HepG2 (cell line): Measurements from ENCODE around the gene TOMM20. TPM values are rescaled to one million over a fixed set of nuclear protein-coding genes. Genes with fewer than 3 reads are reported as not detected.

Experiments used
- ATAC-seq: fragments of 200-7000 bp; cut with Tn5 transposase; 3 replicates; pipeline ENCODE4 v1.9.1; 2020; ENCODE audit warnings: mild to moderate bottlenecking, moderate library complexity
- BruUV-seq: library from RNA; stranded (reverse); fragments of 400-500 nt; replicated peaks from 2 replicates; lab custom pipeline; 2021; lab: Mats Ljungman, UMichigan
- CTCF ChIA-PET: fragments of 300-600 bp; formaldehyde crosslinking; extraction: SDS; loops from one replicate; lab custom pipeline; 2021; ENCODE audit warnings: low total read pairs, inconsistent platforms, low intra/inter-chr PET ratio; lab: Yijun Ruan, JAX
- POLR2A ChIA-PET: fragments of 350-600 bp; sonication (Branson Sonifier 250); formaldehyde crosslinking; loops from one replicate; lab custom pipeline; 2020; ENCODE audit warnings: antibody characterized with exemption, inconsistent platforms; lab: Yijun Ruan, JAX
- DNase-seq: peaks from one replicate; pipeline ENCODE4 v3.0.0-alpha.2; 2015; ENCODE audit warnings: low spot score
- FAIRE-seq: peaks from 3 replicates; lab custom pipeline; 2011; peaks lifted over from hg19 to GRCh38; lab: Jason Lieb, UNC
- H2AFZ ChIP-seq: one replicate; pipeline ENCODE4 v1.6.1; 2011; ENCODE audit warnings: low read length, inconsistent platforms
- H3K27ac ChIP-seq: fragments of 300-600 bp; 3 replicates; pipeline ENCODE4 v1.8.0; 2011; ENCODE audit warnings: mixed run types, mild to moderate bottlenecking, mixed read lengths, low read length, inconsistent platforms; ENCODE audit not compliant: insufficient read depth; ENCODE audit errors: extremely low read length
- H3K27me3 ChIP-seq, 2 experiments: fragments of 200-600 bp in 1 of 2; 2 replicates in 1 of 2; 3 replicates in 1 of 2; pipeline versions ENCODE4 v1.6.0 to v1.8.0; 2011; ENCODE audit warnings: low read length in 2 of 2, mild to moderate bottlenecking in 2 of 2, moderate library complexity in 2 of 2, inconsistent platforms in 1 of 2; ENCODE audit not compliant: insufficient read depth in 2 of 2, control insufficient read depth in 1 of 2
- H3K36me3 ChIP-seq, 2 experiments: fragments of 200-600 bp in 1 of 2; replicated peaks in 1 of 2; 2 replicates in 1 of 2; 3 replicates in 1 of 2; pipeline versions ENCODE4 v1.5.1 to v1.8.0; 2011; ENCODE audit warnings: low read length in 2 of 2, inconsistent platforms in 1 of 2; ENCODE audit not compliant: insufficient read depth in 2 of 2, control insufficient read depth in 1 of 2
- H3K4me1 ChIP-seq: 2 replicates; pipeline ENCODE4 v1.5.1; 2012; ENCODE audit warnings: low read length, inconsistent platforms; ENCODE audit not compliant: insufficient read depth
- H3K4me2 ChIP-seq: 2 replicates; pipeline ENCODE4 v1.6.0; 2011; ENCODE audit warnings: low read depth, low read length, inconsistent platforms
- H3K4me3 ChIP-seq, 3 experiments: fragments of 200-600 bp in 1 of 3; sonication (generic), shearing (Covaris generic) in 1 of 3; replicated peaks in 1 of 3; 2 replicates each; pipeline ENCODE4 v1.5.1; 2011 to 2016; ENCODE audit warnings: low read length in 3 of 3, inconsistent platforms in 2 of 3, low read depth in 2 of 3, mild to moderate bottlenecking in 2 of 3, control low read depth in 1 of 3, mixed read lengths in 1 of 3; ENCODE audit not compliant: insufficient read depth in 1 of 3
- H3K79me2 ChIP-seq: one replicate; pipeline ENCODE4 v1.6.1; 2011; ENCODE audit warnings: low read length, inconsistent platforms; ENCODE audit not compliant: insufficient read depth
- H3K9ac ChIP-seq: 2 replicates; pipeline ENCODE4 v1.6.0; 2011; ENCODE audit warnings: mild to moderate bottlenecking, low read depth, low read length, inconsistent platforms; ENCODE audit not compliant: insufficient read depth
- H3K9me3 ChIP-seq: 2 replicates; pipeline ENCODE4 v1.5.1; 2012; ENCODE audit warnings: mild to moderate bottlenecking, low read length
- H4K20me1 ChIP-seq: 2 replicates; pipeline ENCODE4 v1.6.0; 2011; ENCODE audit warnings: inconsistent platforms, mild to moderate bottlenecking, low read length, moderate library complexity; ENCODE audit not compliant: insufficient read depth
- ARID4A ChIP-seq: sonication (generic); formaldehyde crosslinking; IDR thresholded peaks from 2 replicates; pipeline ENCODE4 v1.5.0; 2020; ENCODE audit warnings: mild to moderate bottlenecking, missing genetic modification reagents, borderline replicate concordance
- CBX2 ChIP-seq, 2 experiments: fragments of 200-600 bp in 1 of 2; sonication (generic); formaldehyde crosslinking in 1 of 2; IDR thresholded peaks; 2 replicates each; pipeline versions ENCODE4 v1.7.0 to v1.8.1; 2018 to 2022; ENCODE audit warnings: low read depth in 2 of 2, low read length in 1 of 2, mild to moderate bottlenecking in 1 of 2, missing genetic modification reagents in 1 of 2
- DR1 ChIP-seq: sonication (generic); formaldehyde crosslinking; IDR thresholded peaks from 2 replicates; pipeline ENCODE4 v1.8.0; 2021; ENCODE audit warnings: mild to moderate bottlenecking, missing genetic modification reagents, inconsistent platforms
- HES4 ChIP-seq: sonication (generic); formaldehyde crosslinking; IDR thresholded peaks from 2 replicates; pipeline ENCODE4 v1.9.0; 2021; ENCODE audit warnings: mild to moderate bottlenecking, missing genetic modification reagents, borderline replicate concordance
- IRF1 ChIP-seq: sonication (generic); formaldehyde crosslinking; IDR thresholded peaks from 2 replicates; pipeline ENCODE4 v1.4.0; 2020; ENCODE audit warnings: low read depth, mild to moderate bottlenecking, missing genetic modification reagents
- REL ChIP-seq: sonication (generic); formaldehyde crosslinking; conservative IDR thresholded peaks from 2 replicates; pipeline ENCODE4 v1.8.0; 2022; ENCODE audit warnings: mild to moderate bottlenecking, missing genetic modification reagents, moderate library complexity
- RXRB ChIP-seq: IDR thresholded peaks from 2 replicates; pipeline ENCODE4 v1.6.1; 2016; ENCODE audit warnings: borderline replicate concordance, missing genetic modification reagents, missing compliant biosample characterization
- SATB2 ChIP-seq: sonication (generic); formaldehyde crosslinking; IDR thresholded peaks from 2 replicates; pipeline ENCODE4 v1.5.0; 2020; ENCODE audit warnings: missing genetic modification reagents
- SMYD3 ChIP-seq: sonication (generic); formaldehyde crosslinking; IDR thresholded peaks from 2 replicates; pipeline ENCODE4 v1.8.1; 2023; ENCODE audit warnings: mild to moderate bottlenecking, missing genetic modification reagents
- THAP11 ChIP-seq: IDR thresholded peaks from 2 replicates; pipeline ENCODE4 v1.6.1; 2016; ENCODE audit warnings: missing biosample characterization, missing genetic modification reagents
- TRIM24 ChIP-seq: sonication (generic); formaldehyde crosslinking; IDR thresholded peaks from 2 replicates; pipeline ENCODE4 v1.8.0; 2022; ENCODE audit warnings: mild to moderate bottlenecking, missing genetic modification reagents
- ZBTB1 ChIP-seq: sonication (generic); formaldehyde crosslinking; IDR thresholded peaks from 2 replicates; pipeline ENCODE4 v1.4.0; 2020; ENCODE audit warnings: missing genetic modification reagents, borderline replicate concordance
- ZFP41 ChIP-seq: sonication (generic); formaldehyde crosslinking; IDR thresholded peaks from 2 replicates; pipeline ENCODE4 v1.4.0; 2020; ENCODE audit warnings: mild to moderate bottlenecking, missing genetic modification reagents, borderline replicate concordance
- ZNF24 ChIP-seq: fragments of 450-650 bp; IDR thresholded peaks from 2 replicates; pipeline ENCODE4 v1.6.1; 2017; ENCODE audit warnings: antibody characterized with exemption, mild to moderate bottlenecking
- ZNF431 ChIP-seq: sonication (generic); formaldehyde crosslinking; IDR thresholded peaks from 2 replicates; pipeline ENCODE4 v1.9.0; 2022; ENCODE audit warnings: missing genetic modification reagents, low read depth, mild to moderate bottlenecking, borderline replicate concordance
- ZNF879 ChIP-seq: sonication (generic); formaldehyde crosslinking; IDR thresholded peaks from 2 replicates; pipeline ENCODE4 v1.8.1; 2023; ENCODE audit warnings: missing genetic modification reagents
- ZSCAN9 ChIP-seq: IDR thresholded peaks from 2 replicates; pipeline ENCODE4 v1.6.1; 2016; ENCODE audit warnings: borderline replicate concordance
- WGBS: methylation state at CpG from one replicate; pipeline ENCODE4 v1.1.6; 2017; ENCODE audit warnings: low lambda C conversion rate; 5-methylcytosine and 5-hydroxymethylcytosine counted together
- in situ Hi-C: cut with HindIII; loops from 2 replicates; pipeline ENCODE4 v1.10.0; 2017; ENCODE audit warnings: low pct_unique_long_range_greater_than_20kb; ENCODE audit not compliant: extremely low pct_ligation_motif_present
- intact Hi-C: fragments of 100-400 bp; cut with micrococcal nuclease; formaldehyde crosslinking; loops from one replicate; pipeline ENCODE4 v1.10.0; 2022; ENCODE audit not compliant: unreplicated experiment
- polyA plus RNA-seq, 8 experiments: library from polyadenylated mRNA; depleted of rRNA in 3 of 8; stranded (reverse) in 7 of 8; unstranded in 1 of 8; fragments of >200 nt; fragmentation: Illumina TruSeq in 4 of 8; extraction: Trizol in 4 of 8; gene quantifications; 2 replicates each; pipeline versions ENCODE4 v1.2.1 to v1.2.3, GENCODE V29; 2011 to 2016; ENCODE audit warnings: low read depth in 4 of 8, missing spikeins in 1 of 8, mixed read lengths in 1 of 8; ENCODE audit not compliant: insufficient read depth in 1 of 8
- total RNA-seq, 5 experiments: library from RNA; depleted of rRNA; stranded (reverse); fragments of >200 nt; fragmentation: Illumina TruSeq; extraction: Trizol; gene quantifications; 2 replicates each; pipeline ENCODE4 v1.2.3, GENCODE V29; 2016; ENCODE audit warnings: low read depth in 1 of 5

TOMM20 gene
- total and polyA plus RNA-seq, 2 of the 13 experiments (the other 11 are each of a cell fraction or from before 2014, with no cell fraction given): 153 to 376 TPM

GRCh38 chr1:235068158-235069121 lies 60.2 kb downstream of the TOMM20 start:
- POLR2A ChIA-PET: interaction anchor here (0.9 to 9.6 kb wide), 35 partner anchors 8 to 569 kb away, joined by 3 to 309 read pairs (median 6); partner anchors contain the start of gene IRF2BP2
- peaks cover 37% of the 10 kb centered on the region for H3K79me2 ChIP-seq
- H4K20me1 ChIP-seq: no peaks in the 10 kb centered on the region
- H3K4me1 ChIP-seq: peaks cover 97% of the 10 kb centered on the region
- peak overlapping the region; percentile 86 for H3K27ac ChIP-seq
- H3K36me3 ChIP-seq: peaks cover 0 to 8% of the 10 kb centered on the region in 2 experiments; a peak in 1 of 5 replicates
- H3K4me2 ChIP-seq: peak overlapping the region; percentile 86
- H3K9me3 ChIP-seq: no peaks in the 10 kb centered on the region
- WGBS: 5% methylated on average over 16 of the region's 19 CpGs
- CTCF ChIA-PET: no interaction called here
- intact Hi-C loops (no loop called here), in situ Hi-C loops (no loop called here)
- no peak for FAIRE-seq
- ATAC-seq: peak; percentile 33
- no peaks in the 10 kb centered on the region for H3K27me3 ChIP-seq
- BruUV-seq: TSS peak; percentile 60
- H2AFZ ChIP-seq: no peak overlapping the region
- peak overlapping the region; percentile 41 to 76 (median 60) for H3K4me3 ChIP-seq
- peak overlapping the region; percentile 90 for H3K9ac ChIP-seq
- DNase-seq: peak; percentile 86
- TF ChIP-seq ZFP41 (CRISPR knock-in tag) (no peak), RXRB (CRISPR knock-in tag) (peak; percentile 95), THAP11 (CRISPR knock-in tag) (peak; percentile 61), IRF1 (no peak), HES4 (CRISPR knock-in tag) (no peak), ZNF431 (CRISPR knock-in tag) (no peak), DR1 (CRISPR knock-in tag) (no peak), ZBTB1 (CRISPR knock-in tag) (no peak), ZSCAN9 (CRISPR knock-in tag) (peak; percentile 52), ARID4A (CRISPR knock-in tag) (peak; percentile 52; the same call in 1 of the 2 replicates), SATB2 (CRISPR knock-in tag) (no peak), TRIM24 (CRISPR knock-in tag) (no peak), REL (CRISPR knock-in tag) (no peak), CBX2 (IDR thresholded peaks at IDR 0.05; ENCODE audit: low read depth, low read length) (no peak), CBX2 (CRISPR knock-in tag; IDR thresholded peaks at IDR 0.05; ENCODE audit: low read depth) (no peak), ZNF24 (no peak), ZNF879 (CRISPR knock-in tag) (no peak), SMYD3 (CRISPR knock-in tag) (no peak)
